ENCODE results near the gene SNTN. TPM values are rescaled to one million over a fixed set of nuclear protein-coding genes. Genes with fewer than 3 reads are reported as not detected.

Gene SNTN
- total RNA-seq: not detected

DNA sequence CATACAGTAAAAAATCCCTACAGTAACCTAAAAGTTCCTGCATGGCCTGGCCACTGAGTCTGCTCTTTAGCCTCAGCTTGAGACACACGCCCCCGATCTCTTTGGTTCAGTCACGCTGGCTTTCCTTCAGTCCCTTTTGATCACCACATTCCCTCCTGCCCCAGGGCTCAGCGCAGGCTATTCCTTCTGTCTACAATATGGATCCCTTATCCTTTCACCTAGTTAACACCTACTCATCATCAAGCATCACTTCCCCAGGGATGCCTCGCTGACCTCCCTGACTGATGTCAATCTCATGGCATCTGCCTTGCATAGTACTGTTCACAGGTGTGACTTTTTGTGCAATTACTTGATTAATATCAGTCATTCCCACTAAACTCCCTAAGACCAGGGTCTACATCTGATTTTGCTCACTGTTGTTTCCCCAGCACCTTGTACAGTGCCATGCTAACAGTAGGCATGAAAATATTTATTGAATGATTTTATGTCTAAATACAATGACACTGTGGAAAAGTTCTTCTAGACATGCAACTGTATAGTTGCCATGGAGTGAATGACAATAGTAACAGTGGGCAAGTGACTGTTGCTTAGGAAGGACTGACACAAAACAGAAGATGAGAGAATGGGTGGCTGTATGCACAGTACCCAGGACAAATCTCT, at the start of gene SNTN:
SNTN (plus strand) TSS at position 610 of the 660 bp plus-strand sequence; CDS start at position 623, 13 bp downstream.

Other genes starting within 250 kb of the SNTN start
- gene C3orf49, start 166.6 kb downstream of the SNTN start, total RNA-seq: not detected
- gene THOC7, start 211.1 kb downstream of the SNTN start, total RNA-seq: 10 to 100 TPM; 79.4 to 81.1 TPM
- gene ATXN7, start 211.2 kb downstream of the SNTN start, total RNA-seq: 10 to 100 TPM; 71.0 to 74.6 TPM

All from activated naive CD4-positive, alpha-beta T cell treated with anti-CD3 and anti-CD28 coated beads, Interleukin-2, amount 10 ng/mL, durations not matched to agents 5 hours and 36 hours (primary cell).